B cell (primary cell): Measurements from ENCODE around the gene PDCD4. TPM values are rescaled to one million over a fixed set of nuclear protein-coding genes. Genes with fewer than 3 reads are reported as not detected.
A peak's percentile ranks its signal among the peaks of the same experiment; 100 is the strongest.

ENCODE experiments used
- ATAC-seq: fragments of 200-7000 bp; cut with Tn5 transposase; one replicate; pipeline ENCODE4 v1.10.0; 2021; ENCODE audit warnings: low read depth, mild to moderate bottlenecking, moderate number of reproducible peaks, moderate library complexity
- CTCF ChIA-PET: fragments of 350-600 bp; sonication (Branson Sonifier 250); formaldehyde crosslinking; loops from one replicate; lab custom pipeline; 2021; ENCODE audit warnings: antibody characterized with exemption, inconsistent platforms; lab: Charles Lee
- POLR2A ChIA-PET: fragments of 350-600 bp; sonication (Branson Sonifier 250); formaldehyde crosslinking; loops from one replicate; lab custom pipeline; 2021; ENCODE audit warnings: antibody characterized with exemption; lab: Charles Lee
- DNase-seq: peaks from one replicate; pipeline ENCODE4 v3.0.0; 2013
- H2AFZ ChIP-seq: 2 replicates; pipeline ENCODE4 v1.6.1; 2012; ENCODE audit warnings: mild to moderate bottlenecking, low read depth, low read length; ENCODE audit not compliant: insufficient read depth, poor library complexity, severe bottlenecking
- H3K27ac ChIP-seq, 2 donors: 1 replicate in 1 of 2; 2 replicates in 1 of 2; pipeline ENCODE4 v1.5.1; 2012 to 2013; ENCODE audit warnings: low read length in 2 of 2, mild to moderate bottlenecking in 2 of 2, moderate library complexity in 1 of 2
- H3K27me3 ChIP-seq, 4 experiments: fragments of 200-600 bp in 1 of 4; sonication (generic) in 1 of 4; replicated peaks in 1 of 4; 1 replicate in 2 of 4; 2 replicates in 2 of 4; pipeline versions ENCODE4 v1.6.1 to v1.7.0; 2013 to 2016; ENCODE audit warnings: low read length in 3 of 4, mild to moderate bottlenecking in 2 of 4, mixed read lengths in 1 of 4, moderate library complexity in 1 of 4; ENCODE audit not compliant: insufficient read depth in 4 of 4, control insufficient read depth in 3 of 4; ENCODE audit errors: control extremely low read depth in 1 of 4
- H3K36me3 ChIP-seq, 2 experiments: replicated peaks in 1 of 2; 1 replicate in 1 of 2; 2 replicates in 1 of 2; pipeline versions ENCODE4 v1.6.1 to v1.7.1; 2013; ENCODE audit warnings: low read length in 1 of 2; ENCODE audit not compliant: insufficient read depth in 2 of 2, control insufficient read depth in 1 of 2; ENCODE audit errors: control extremely low read depth in 1 of 2, extremely low read depth in 1 of 2
- H3K4me1 ChIP-seq, 2 donors: fragments of 200-600 bp in 1 of 2; sonication (generic) in 1 of 2; 1 replicate in 1 of 2; 2 replicates in 1 of 2; pipeline versions ENCODE4 v1.5.1 to v1.6.1; 2013 to 2017; ENCODE audit warnings: low read length in 2 of 2; ENCODE audit not compliant: control insufficient read depth in 2 of 2, insufficient read depth in 2 of 2
- H3K4me2 ChIP-seq: replicated peaks from 2 replicates; pipeline ENCODE3; 2012; ENCODE audit warnings: mild to moderate bottlenecking, low read depth, low read length; ENCODE audit not compliant: poor library complexity, severe bottlenecking
- H3K4me3 ChIP-seq, 5 experiments: fragments of 200-600 bp in 1 of 5; sonication (generic) in 1 of 5; 1 replicate in 3 of 5; 2 replicates in 2 of 5; pipeline versions ENCODE4 v1.5.1 to v1.7.0; 2011 to 2016; ENCODE audit warnings: low read length in 4 of 5, mild to moderate bottlenecking in 4 of 5, low read depth in 2 of 5, control low read depth in 1 of 5, moderate library complexity in 1 of 5; ENCODE audit not compliant: insufficient read depth in 1 of 5; ENCODE audit errors: control extremely low read depth in 1 of 5, extremely low read depth in 1 of 5
- H3K79me2 ChIP-seq: fragments of 200-600 bp; sonication (generic); one replicate; pipeline ENCODE4 v1.6.0; 2016; ENCODE audit warnings: low read length; ENCODE audit not compliant: control insufficient read depth, insufficient read depth
- H3K9ac ChIP-seq: fragments of 200-600 bp; sonication (generic); 2 replicates; pipeline ENCODE4 v1.6.1; 2017; ENCODE audit warnings: mild to moderate bottlenecking, low read length, moderate library complexity
- H3K9me3 ChIP-seq, 3 donors: one replicate each; pipeline versions ENCODE4 v1.6.1 to v1.7.1; 2013; ENCODE audit warnings: low read length in 2 of 3; ENCODE audit not compliant: control insufficient read depth in 2 of 3, insufficient read depth in 1 of 3; ENCODE audit errors: control extremely low read depth in 1 of 3
- H4K20me1 ChIP-seq: 2 replicates; pipeline ENCODE4 v1.6.0; 2012; ENCODE audit warnings: mild to moderate bottlenecking, low read length; ENCODE audit not compliant: insufficient read depth, control insufficient read depth, poor library complexity, severe bottlenecking
- H3K27ac Mint-ChIP-seq: one replicate; pipeline ENCODE4 v1.8.0; 2021; ENCODE audit warnings: mixed read lengths
- H3K27me3 Mint-ChIP-seq: one replicate; pipeline ENCODE4 v1.8.0; 2021; ENCODE audit warnings: mixed read lengths
- H3K4me1 Mint-ChIP-seq: one replicate; pipeline ENCODE4 v1.8.0; 2021; ENCODE audit warnings: mixed read lengths
- H3K4me3 Mint-ChIP-seq: one replicate; pipeline ENCODE4 v1.8.0; 2021; ENCODE audit warnings: mixed read lengths
- H3K9me3 Mint-ChIP-seq: one replicate; pipeline ENCODE4 v1.8.0; 2022; ENCODE audit warnings: mixed read lengths; ENCODE audit not compliant: insufficient read depth
- CTCF ChIP-seq: fragments of 200-600 bp; IDR thresholded peaks from one replicate; pipeline ENCODE4 v1.8.0; 2022; ENCODE audit warnings: antibody characterized with exemption, mild to moderate bottlenecking
- EZH2 ChIP-seq: IDR thresholded peaks from 2 replicates; pipeline ENCODE4 v1.6.1; 2012; ENCODE audit warnings: borderline replicate concordance, low read depth, mild to moderate bottlenecking, moderate library complexity, low read length; ENCODE audit not compliant: insufficient read depth, poor library complexity, severe bottlenecking
- WGBS: methylation state at CpG from one replicate; pipeline ENCODE4 v1.1.5; 2013; ENCODE audit warnings: missing lambda C conversion rate; ENCODE audit not compliant: insufficient coverage; 5-methylcytosine and 5-hydroxymethylcytosine counted together
- intact Hi-C: fragments of 100-400 bp; cut with micrococcal nuclease; formaldehyde crosslinking; loops from one replicate; pipeline ENCODE4 v1.10.0; 2022
- polyA plus RNA-seq: library from polyadenylated mRNA; depleted of rRNA; stranded (reverse); fragments of >200 nt; gene quantifications from 2 replicates; pipeline ENCODE4 v1.2.3, GENCODE V29; 2012
- total RNA-seq, 2 donors: library from RNA; stranded (reverse); fragments of 120-200 nt in 1 of 2; gene quantifications; 1 replicate in 1 of 2; 2 replicates in 1 of 2; pipeline versions ENCODE4 v1.2.3 to v1.2.4, GENCODE V29; 2013 to 2022

PDCD4 gene
- total and polyA plus RNA-seq, 2 donors (not counting 1 experiment from before 2014, with no cell fraction given), result 33.9 to 169 TPM

- 100% methylated on average over 7 of the region's 9 CpGs for WGBS
- ChIA-PET POLR2A (interaction anchor here (1.2 kb wide), 1 partner anchor 10 kb away, joined by 5 read pairs; the partner anchor contains the start of gene PDCD4), CTCF (interaction anchor here (0.8 to 10.5 kb wide), 3 partner anchors 40 to 133 kb away, joined by 3 to 93 read pairs (median 3); no protein-coding TSS in a partner anchor)
- Mint-ChIP-seq H3K4me3 (no peak overlapping the region), H3K9me3 (no peaks in the 10 kb centered on the region), H3K27me3 (no peaks in the 10 kb centered on the region), H3K27ac (no peak overlapping the region), H3K4me1 (peaks cover 45% of the 10 kb centered on the region)
- Histone ChIP-seq H3K27ac (no peak overlapping the region), H3K9me3 (no peaks in the 10 kb centered on the region), H3K9ac (no peak overlapping the region), H3K4me2 (no peak overlapping the region), H3K4me3 (no peak overlapping the region), H3K4me1 (peaks cover under 1 to 7% of the 10 kb centered on the region in 2 donors), H3K79me2 (peaks cover 48% of the 10 kb centered on the region), H4K20me1 (peaks cover 28% of the 10 kb centered on the region), H3K27me3 (no peaks in the 10 kb centered on the region), H3K36me3 (peaks cover under 1 to 88% of the 10 kb centered on the region in 2 experiments), H2AFZ (no peak overlapping the region)
- TF ChIP-seq EZH2, result no peak
- no peak for TF ChIP-seq CTCF
- no peak for DNase-seq
- no peak for ATAC-seq
- intact Hi-C loops, result no loop called here
These were observed 9.5 kb downstream of the PDCD4 start for GRCh38 chr10:110881247-110881646.

GRCh38 chr10:110881905-110882304, 10.2 kb downstream of the PDCD4 start:
- H3K27me3 Mint-ChIP-seq, result no peaks in the 10 kb centered on the region
- no CpG with 5 or more reads among the region's 4 CpGs for WGBS
- peaks cover 28% of the 10 kb centered on the region for H4K20me1 ChIP-seq
- no peaks in the 10 kb centered on the region for H3K27me3 ChIP-seq
- H3K79me2 ChIP-seq, result peaks cover 46% of the 10 kb centered on the region
- peak overlapping the region in 1 of 2 donors; percentile 50 for H3K27ac ChIP-seq
- TF ChIP-seq EZH2 (no peak), CTCF (no peak)
- peaks cover 4 to 91% of the 10 kb centered on the region in 2 experiments for H3K36me3 ChIP-seq
- ATAC-seq (no peak), DNase-seq (no peak)
- H3K9ac ChIP-seq, result no peak overlapping the region
- H3K4me3 Mint-ChIP-seq, result no peak overlapping the region
- H3K9me3 ChIP-seq, result no peaks in the 10 kb centered on the region
- intact Hi-C loops, result no loop called here
- H3K4me1 ChIP-seq, result peaks cover 0 to 7% of the 10 kb centered on the region in 2 donors
- H3K4me2 ChIP-seq, result no peak overlapping the region
- H3K4me3 ChIP-seq, result no peak overlapping the region
- H3K4me1 Mint-ChIP-seq, result peaks cover 45% of the 10 kb centered on the region
- POLR2A ChIA-PET, result no interaction called here
- no peak overlapping the region for H2AFZ ChIP-seq
- H3K27ac Mint-ChIP-seq, result peak overlapping the region; percentile 43
- CTCF ChIA-PET, result interaction anchor here (0.8 to 10.5 kb wide), 7 partner anchors 9 to 139 kb away, joined by 3 to 93 read pairs (median 4); no protein-coding TSS in a partner anchor
- H3K9me3 Mint-ChIP-seq, result no peaks in the 10 kb centered on the region
